GM18520 (cell line): ENCODE data around the gene NUP43.
"Not testable (repeated sequence)": the region's sequence is repeated elsewhere in the genome, so short reads cannot be mapped to it uniquely, and the experiment has no call there.

Experiments
- ATAC-seq: cut with Tn5 transposase; IDR thresholded peaks from one replicate; pipeline ENCODE4 v1.9.1; 2021; ENCODE audit not compliant: unreplicated experiment

The NUP43 gene, protein sequence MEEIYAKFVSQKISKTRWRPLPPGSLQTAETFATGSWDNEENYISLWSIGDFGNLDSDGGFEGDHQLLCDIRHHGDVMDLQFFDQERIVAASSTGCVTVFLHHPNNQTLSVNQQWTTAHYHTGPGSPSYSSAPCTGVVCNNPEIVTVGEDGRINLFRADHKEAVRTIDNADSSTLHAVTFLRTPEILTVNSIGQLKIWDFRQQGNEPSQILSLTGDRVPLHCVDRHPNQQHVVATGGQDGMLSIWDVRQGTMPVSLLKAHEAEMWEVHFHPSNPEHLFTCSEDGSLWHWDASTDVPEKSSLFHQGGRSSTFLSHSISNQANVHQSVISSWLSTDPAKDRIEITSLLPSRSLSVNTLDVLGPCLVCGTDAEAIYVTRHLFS

DNA sequence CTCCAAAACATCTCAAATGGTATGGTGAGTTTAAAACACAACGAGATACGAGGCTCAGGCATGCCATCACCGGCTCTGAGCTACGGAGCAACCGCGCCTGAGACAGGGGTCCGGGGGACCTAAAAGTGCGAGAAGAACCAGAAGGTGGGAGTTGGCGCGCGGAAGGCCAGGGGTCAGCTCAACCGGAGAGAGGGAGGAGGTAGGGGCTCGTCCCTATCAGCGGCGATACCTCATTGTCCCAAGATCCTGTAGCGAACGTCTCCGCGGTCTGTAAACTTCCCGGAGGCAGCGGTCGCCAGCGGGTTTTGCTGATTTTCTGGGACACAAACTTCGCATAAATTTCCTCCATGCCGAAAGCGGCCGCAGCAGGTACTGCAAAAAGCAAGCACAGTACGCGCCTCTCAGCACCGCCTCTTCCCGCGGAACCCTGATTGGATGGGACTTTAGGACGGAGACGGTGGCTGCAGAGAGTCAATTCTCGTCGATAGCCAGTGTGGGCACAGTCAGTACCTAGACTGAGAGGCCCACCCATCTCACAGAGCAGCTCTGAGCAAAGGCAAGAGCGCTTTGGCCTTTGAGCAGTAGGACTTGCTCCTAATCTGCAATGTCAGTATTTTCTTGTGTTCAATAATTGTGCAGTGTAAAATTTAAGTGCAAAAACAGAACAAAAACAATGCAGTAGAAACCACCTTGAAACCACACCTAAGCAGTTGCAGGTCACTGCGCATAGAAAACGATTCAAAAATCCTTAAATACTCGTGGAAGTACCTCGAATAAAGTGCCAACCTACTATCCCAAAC lies at the start of gene NUP43:
TSS of gene NUP43 (minus strand) at position 383 of the 800 bp plus-strand sequence. CDS start at position 349, 34 bp downstream.
- peak; percentile 51 for ATAC-seq

DNA sequence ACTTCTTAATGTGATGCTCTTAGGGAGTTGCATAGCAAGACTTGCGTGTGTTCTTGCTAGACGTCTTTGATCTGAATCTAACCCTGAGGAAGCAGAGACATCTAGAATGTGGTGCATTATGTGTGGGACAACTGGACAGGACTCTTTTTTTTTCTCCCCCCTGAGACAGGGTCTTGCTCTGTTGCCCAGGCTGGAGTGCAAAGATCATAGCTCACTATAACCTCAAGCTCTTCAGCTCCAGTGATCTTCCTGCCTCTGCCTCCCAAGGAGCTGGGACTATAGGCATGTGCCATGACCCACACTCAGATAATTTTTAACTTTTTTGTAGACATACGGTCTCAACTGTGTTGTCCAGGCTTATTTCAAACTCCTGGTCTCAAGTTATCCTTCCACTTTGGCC lies 37.2 kb upstream of the NUP43 start:
- no peak for ATAC-seq

DNA sequence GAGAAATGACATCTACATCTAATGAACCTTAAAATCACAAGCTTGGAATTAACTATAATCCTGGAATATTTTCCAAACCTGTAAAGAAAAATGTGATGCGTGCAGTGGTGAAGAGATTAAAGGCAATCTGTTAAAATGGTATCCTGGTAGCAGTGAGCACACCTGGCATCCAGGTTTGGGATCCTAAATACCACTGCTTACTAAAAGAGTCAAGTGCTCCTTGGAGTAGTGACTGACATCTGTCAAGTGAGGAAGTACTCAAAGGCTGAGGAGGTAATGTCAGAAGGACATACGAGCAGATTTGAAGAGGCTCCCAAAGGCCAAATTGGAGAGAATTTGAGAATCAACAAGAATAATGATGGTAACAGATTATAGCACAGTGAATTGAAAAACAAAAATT lies 36.0 kb upstream of the NUP43 start:
- no peak for ATAC-seq

DNA sequence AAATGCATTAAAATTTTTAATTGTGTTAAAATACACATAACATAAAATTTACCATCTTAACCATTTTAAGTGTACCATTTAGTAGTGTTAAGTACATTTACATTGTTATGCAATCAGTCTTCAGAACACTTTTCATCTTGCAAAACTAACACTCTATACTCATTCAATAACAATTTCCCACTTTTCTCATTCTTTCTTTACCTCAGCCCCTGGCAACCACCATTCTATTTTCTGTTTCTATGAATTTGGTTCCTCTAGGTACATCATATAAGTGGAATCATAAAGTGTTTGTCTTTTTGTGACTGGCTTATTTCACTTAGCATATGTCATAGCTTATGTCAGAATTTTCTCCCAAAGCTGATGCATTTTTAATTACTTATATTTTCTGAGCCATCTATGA lies 35.4 kb upstream of the NUP43 start:
- ATAC-seq: no peak

DNA sequence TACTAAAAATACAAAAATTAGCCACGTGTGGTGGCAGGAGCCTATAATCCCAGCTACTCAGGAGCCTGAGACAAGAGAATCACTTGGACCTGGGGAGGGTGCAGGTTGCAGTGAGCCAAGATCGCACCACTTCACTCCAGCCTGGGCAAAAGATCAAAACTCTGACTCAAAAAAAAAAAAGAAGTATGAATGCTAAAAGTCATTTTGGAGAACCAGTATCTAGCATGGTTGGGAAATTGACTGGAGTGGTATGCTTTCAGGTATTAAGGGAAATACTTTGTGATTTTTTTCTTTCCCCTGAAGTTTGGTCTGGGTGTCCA lies 33.3 kb upstream of the NUP43 start:
- ATAC-seq: no peak

DNA sequence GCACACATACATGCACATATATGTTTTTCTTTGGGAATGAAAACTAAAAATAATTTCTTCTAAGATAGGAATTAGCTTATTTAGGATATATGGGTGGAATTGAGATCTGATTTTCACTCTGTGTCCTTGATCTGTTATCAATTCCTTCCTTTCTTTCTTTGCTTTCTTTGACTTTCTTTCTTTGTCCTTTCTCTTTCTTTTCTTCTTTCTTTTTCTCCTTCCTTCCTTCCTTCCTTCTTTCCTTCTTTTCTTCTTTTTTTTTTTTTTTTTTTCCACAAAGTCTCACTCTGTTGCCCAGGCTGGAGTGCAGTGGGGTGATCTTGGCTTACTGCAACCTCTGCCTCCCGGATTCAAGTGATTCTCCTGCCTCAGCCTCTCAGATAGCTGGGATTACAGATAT lies 31.3 kb upstream of the NUP43 start:
- no peak for ATAC-seq

DNA sequence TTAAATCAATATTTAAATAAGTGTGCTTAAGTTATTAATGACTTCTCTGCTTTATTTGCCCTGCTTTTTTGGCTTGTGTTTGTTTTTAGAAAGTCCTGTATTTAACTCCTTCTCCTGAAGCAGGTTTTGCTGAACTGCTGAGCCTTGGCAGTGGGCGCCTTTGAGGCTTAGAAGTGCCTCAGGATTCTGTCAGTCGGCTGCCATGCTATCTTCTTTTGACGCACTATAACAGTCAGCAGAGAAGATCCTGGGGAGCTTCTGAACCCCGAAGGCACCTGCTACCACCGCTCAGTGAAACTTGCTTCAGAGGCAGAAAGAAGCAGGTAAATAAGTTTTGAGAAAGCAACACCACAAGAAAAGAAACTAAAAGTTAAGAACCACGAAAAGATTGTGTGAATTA lies 25.6 kb upstream of the NUP43 start:
- no peak for ATAC-seq

DNA sequence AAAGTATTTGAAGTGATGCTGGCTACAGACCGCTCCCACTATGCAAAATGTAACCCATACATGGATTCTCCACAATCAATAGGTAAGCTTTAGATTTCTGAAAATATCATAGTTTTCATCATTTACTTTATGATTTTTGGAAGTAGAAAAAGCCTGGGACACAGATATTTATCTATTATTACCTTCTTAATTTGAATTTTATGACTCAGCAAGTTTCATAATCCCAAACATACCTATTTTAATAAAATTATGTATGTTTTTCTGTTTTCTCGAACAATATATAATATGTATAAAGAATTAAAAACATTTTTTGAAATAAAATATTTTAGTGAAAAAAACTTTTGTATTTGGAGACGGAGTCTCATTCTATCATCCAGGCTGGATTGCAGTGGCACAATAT lies 24.9 kb upstream of the NUP43 start:
- ATAC-seq: no peak

DNA sequence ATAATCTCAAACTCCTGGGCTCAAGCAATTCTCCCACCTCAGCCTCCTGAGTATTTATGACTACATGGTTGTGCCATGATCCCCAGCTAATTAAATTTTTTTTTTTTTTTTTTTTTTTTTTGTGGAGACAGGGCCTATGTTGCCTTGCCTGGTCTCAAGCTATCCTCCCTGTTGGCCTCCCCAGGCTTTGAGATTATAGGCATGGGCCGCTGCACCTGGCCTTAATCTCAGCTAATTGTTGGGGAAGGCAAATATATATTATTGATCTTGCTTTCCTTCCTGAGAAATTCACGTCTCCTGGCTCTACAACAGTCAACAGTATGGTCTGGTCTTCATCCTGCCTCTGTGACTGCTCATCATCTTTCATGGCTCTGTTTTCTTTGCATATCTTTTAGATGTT lies 23.3 kb upstream of the NUP43 start:
- no peak for ATAC-seq

DNA sequence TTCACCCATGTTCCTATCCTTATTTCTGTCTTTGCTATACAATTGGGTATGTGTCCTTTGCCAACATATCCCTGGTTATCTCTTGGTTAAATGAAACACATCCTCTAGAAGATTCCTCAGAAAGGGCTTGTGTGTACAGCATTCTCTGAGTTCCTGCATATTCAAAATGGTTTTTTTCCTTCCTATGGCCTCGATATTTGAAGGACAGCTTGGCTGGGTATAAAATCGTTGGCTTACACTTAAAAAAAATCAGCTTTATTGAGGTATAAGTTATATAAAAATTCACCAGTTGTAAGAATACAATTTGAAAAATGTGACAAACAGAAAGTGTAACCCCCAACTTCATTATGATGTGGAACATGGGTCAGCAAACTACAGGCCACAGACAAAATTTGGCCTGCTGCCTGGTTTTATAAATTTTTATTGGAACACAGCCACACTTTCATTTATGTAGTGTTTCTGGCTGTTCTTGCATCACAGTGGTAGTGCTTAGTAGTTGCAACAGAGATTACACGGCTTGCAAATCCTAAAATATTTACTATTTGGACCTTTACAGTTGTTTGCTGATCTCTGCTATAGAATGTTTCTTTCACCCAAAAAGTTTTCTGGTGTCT lies 19.9 kb upstream of the NUP43 start:
- ATAC-seq: no peak

DNA sequence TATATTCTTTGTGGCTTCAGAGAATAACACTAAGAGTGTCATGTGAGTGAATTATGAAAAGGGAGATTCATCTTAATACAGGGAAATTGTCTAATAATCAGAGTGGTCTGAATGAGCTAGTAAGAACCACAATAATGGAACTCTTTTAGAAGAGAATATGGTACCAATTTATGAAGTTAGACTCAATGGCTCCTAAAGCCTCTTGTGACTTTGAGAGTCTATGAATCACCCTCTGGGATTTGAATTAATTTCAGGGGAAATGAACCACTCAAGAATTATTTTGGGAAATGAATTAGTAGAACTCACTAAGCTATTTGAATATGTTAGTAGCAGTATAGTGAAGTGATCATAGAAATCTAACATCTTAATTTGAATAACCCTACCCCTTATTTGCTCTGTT lies 17.5 kb upstream of the NUP43 start:
- no peak for ATAC-seq

DNA sequence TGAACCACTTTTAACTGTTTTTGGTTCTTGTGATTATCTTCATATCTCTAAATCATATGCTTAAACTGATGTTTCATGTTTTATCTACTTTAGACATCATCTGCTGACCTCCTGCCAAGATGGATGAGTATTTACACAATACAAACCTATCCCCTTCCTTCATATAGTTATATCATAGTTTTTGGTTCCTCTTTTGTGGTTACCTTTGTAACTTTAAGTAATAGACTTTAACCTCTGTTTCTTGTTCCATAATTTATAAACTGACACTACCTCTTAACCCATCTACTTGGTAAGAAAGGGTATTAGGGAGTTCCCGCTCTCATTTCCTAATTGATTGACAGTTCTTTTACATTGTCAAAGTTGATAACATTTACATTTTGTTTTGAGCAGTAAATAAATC lies 15.1 kb upstream of the NUP43 start:
- ATAC-seq: peak; percentile 95

DNA sequence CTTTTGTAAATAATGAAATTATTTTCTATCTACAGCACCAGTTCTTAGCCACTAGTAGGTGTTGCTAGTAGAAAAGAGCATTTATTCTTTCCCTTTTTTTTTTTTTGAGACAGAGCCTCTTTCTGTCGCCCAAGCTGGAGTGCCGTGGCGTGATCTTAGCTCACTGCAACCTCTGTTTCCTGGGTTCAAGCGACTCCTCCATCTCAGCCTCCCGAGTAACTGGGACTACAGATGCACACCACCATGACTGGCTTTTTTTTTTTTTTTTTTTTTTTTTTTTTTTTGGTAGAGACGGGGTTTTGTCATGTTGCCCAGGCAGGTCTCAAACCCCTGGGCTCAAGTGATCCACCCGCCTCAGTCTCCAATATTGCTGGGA lies 9.9 kb upstream of the NUP43 start:
- no peak for ATAC-seq

DNA sequence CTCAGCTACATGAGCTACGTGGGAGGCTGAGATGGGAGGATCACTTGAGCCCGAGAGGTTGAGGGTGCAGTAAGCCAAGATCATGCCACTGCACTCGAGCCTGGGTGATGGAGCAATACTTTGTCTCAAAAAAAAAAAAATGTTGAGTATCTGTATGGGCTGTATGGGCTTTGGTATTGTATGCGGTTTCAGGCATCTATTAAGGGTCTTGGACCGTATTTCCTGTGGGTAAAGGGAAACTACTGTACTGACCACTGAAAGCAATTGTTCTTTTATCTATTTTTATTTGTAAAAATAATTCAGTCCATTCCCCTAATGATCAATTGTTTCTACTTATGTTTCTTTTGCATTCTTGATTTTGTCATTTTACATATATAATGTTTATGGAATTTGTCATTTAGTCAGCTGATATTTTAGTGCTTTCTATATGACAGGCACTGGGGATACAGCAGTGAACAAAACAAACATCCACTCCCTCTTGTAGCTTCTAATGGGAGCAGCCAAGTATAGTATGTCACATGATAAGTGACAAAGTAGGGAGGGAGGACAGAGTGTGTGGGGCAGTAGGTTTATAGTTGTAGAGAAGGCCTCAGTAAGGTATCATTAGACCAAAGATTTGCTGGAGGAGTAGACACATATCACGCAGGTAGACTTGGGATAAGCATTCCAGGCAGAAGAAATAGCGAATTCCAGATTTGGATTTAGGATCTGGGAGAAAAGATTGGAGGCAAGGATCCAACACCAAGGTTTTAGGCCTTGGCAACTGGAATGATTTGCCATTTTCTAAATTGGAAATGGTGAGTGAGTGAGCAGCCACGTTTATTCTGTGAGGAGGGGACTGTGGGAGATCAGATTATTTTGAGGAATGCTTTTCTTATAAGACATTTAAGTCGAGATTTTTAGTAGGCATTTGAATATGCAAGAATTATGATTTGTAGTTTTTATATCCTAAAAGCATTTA lies 9.3 kb upstream of the NUP43 start:
- ATAC-seq: no peak

DNA sequence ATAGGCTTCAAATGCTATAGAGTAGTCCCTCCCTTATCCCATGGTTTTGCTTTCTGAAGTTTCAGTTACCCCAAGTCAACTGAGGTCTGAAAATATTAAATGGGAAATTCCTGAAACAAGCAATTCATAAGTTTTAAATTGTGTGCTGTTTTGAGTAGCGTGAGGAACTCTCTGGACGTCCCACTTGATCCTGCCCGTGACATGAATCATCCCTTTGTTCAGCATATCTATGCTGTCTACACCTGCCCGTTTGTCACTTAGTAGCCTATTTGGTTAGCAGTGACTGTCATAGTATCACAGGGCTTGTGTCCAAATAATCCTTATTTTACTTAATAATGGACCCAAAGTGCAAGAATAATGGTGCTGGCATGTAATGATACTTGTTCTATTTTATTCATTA lies 8.2 kb upstream of the NUP43 start:
- no peak for ATAC-seq

DNA sequence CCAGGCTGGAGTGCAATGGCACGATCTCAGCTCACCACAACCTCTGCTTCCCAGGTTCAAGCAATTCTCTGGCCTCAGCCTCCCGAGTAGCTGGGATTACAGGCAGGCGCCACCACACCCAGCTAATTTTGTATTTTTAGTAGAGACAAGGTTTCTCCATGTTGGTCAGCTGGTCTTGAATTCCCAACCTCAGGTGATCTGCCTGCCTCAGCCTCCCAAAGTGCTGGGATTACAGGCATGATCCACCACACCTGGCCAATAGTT lies 7.0 kb upstream of the NUP43 start:
- ATAC-seq: not testable (repeated sequence)

DNA sequence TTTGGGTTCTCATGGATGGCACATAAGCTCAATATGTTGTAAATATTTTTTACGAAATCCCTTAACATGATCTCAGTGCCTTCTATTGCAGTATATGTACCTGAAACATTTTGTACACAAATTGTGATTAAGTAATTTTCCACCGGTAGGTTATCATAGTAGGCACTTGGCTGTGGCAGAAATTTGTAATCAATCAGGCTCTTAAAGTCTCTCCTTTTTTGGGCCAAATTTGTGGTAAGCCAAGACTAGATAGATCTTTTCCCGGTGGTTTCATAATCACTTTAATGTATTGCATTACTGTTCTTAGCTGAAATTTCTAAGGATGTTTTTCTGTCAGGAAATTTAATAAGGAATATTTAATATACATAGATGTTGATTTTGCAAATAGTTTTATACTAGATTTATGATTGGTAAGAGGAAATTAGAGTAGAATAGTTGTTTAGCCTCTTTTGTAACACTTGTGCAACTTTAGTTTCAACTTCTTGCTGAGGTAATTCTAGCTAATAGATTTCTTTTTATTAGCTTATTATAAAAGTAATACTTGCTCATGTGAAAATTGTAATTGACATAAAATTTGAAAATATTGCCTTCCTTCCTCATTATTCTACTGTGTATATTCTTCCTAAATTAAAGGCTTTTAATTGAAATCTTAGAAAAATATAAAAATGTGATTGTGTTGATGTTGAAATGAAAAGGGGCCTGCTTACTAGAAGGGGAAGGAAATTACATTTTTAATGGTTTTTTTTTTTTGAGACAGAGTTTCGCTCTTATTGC lies 6.5 kb upstream of the NUP43 start:
- ATAC-seq: no peak

DNA sequence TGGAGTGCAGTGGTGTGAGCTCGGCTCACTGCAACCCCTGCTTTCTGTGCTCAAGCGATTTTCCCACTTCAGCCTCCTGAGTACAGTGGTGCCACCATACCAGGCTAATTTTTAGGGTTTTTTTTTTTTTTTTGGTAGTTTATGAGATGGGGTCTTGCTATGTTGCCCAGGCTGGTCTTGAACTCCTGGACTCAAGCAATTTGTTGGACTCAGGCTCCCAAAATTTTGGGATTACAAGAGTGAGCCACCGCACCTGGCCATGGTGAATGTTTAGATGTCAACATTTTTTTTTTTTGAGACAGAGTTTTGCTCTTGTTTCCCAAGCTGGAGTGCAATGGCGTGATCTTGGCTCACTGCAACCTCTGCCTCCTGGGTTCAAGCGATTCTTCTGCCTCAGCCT lies 5.6 kb upstream of the NUP43 start:
- not testable (repeated sequence) for ATAC-seq

DNA sequence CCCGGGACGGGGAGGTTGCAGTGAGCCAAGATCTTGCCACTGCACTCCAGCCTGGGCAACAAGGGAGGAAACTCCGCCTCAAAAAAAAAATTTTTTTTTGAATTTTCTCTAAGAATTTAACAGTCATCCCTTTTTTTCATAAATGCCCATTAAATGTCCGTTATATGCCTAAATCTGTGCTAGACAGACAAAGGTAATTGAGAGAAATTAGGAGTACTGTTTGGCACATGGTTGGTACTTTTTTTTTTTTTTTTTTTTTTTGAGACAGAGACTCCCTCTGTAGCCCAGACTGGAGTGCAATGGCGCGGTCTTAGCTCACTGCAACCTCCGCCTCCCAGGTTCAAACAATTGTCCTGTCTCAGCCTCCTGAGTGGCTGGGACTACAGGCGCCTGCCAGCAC lies 4.9 kb upstream of the NUP43 start:
- no peak for ATAC-seq

DNA sequence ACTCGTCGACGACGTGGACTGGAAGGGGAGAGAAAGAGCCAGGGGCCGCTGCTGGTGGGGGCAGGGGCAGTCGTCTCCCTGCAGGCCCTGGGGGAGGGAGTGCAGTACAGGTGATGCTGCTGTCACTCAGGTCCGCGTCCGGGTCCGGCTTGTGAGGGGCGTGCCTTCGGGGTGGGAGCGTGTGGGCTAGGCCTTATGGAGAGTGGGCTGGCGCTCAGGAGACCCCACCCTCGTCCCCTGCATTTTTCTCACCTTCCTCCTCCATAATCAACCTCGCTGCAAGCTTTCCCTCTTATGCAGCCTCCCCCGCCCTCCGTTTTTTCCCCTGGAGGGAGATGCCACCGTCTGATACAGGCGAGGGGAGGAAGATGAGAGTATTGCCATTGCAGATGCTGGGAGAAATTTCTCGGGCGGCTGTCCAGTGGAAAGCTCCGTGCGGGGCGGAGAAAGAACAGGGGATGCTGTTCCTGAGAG lies 3.8 kb upstream of the NUP43 start:
- ATAC-seq: peak; percentile 17
